Osteoblast (primary cell): ENCODE results near the gene DNASE2. TPM values are rescaled to one million over a fixed set of nuclear protein-coding genes. Genes with fewer than 3 reads are reported as not detected.
"Not testable (repeated sequence)": the region's sequence is repeated elsewhere in the genome, so short reads cannot be mapped to it uniquely, and the experiment has no call there.

Experiments
- DNase-seq: peaks from one replicate; pipeline ENCODE4 v3.0.0; 2011; ENCODE audit warnings: low spot score, mixed read lengths; ENCODE audit not compliant: insufficient read length; ENCODE audit errors: missing footprints
- H2AFZ ChIP-seq: 2 replicates; pipeline ENCODE4 v1.6.0; 2011; ENCODE audit warnings: mild to moderate bottlenecking, low read length
- H3K27ac ChIP-seq: 2 replicates; pipeline ENCODE4 v1.5.1; 2011; ENCODE audit warnings: mild to moderate bottlenecking, low read depth, low read length, moderate library complexity
- H3K27me3 ChIP-seq: 2 replicates; pipeline ENCODE4 v1.6.0; 2012; ENCODE audit warnings: mild to moderate bottlenecking, control low read depth, inconsistent platforms, low read length, moderate library complexity; ENCODE audit not compliant: insufficient read depth
- H3K36me3 ChIP-seq: 2 replicates; pipeline ENCODE4 v1.5.1; 2011; ENCODE audit warnings: mild to moderate bottlenecking, low read length, control low read depth, moderate library complexity; ENCODE audit not compliant: insufficient read depth
- H3K4me1 ChIP-seq: 2 replicates; pipeline ENCODE4 v1.5.1; 2011; ENCODE audit warnings: mild to moderate bottlenecking, low read length, control low read depth, moderate library complexity; ENCODE audit not compliant: insufficient read depth
- H3K4me2 ChIP-seq: 2 replicates; pipeline ENCODE4 v1.6.0; 2011; ENCODE audit warnings: mild to moderate bottlenecking, low read length; ENCODE audit not compliant: insufficient read depth
- H3K4me3 ChIP-seq: fragments of 200-600 bp; sonication (generic); 3 replicates; pipeline ENCODE4 v1.5.1; 2012; ENCODE audit warnings: mild to moderate bottlenecking, low read length, inconsistent platforms; ENCODE audit not compliant: insufficient read depth
- H3K79me2 ChIP-seq: 2 replicates; pipeline ENCODE4 v1.6.0; 2012; ENCODE audit warnings: mild to moderate bottlenecking, low read length, control low read depth, inconsistent platforms; ENCODE audit not compliant: insufficient read depth
- H3K9me3 ChIP-seq: 2 replicates; pipeline ENCODE4 v1.5.1; 2011; ENCODE audit warnings: low read depth, low read length, control low read depth
- H4K20me1 ChIP-seq: 2 replicates; pipeline ENCODE4 v1.6.0; 2012; ENCODE audit warnings: mild to moderate bottlenecking, low read length, control low read depth; ENCODE audit not compliant: insufficient read depth
- total RNA-seq: library from RNA; depleted of rRNA; stranded (reverse); fragments of >200 nt; gene quantifications from 2 replicates; pipeline ENCODE4 v1.2.3, GENCODE V29; 2012
- TF ChIP-seq, protein P1 (sequence below): IDR thresholded peaks from 2 replicates; pipeline ENCODE4 v1.5.1; 2011; ENCODE audit warnings: mild to moderate bottlenecking, low read depth, low read length, moderate library complexity; ENCODE audit errors: extremely low read depth

The DNASE2 gene
- total RNA-seq, 1 donor, result 48.1 TPM

DNA sequence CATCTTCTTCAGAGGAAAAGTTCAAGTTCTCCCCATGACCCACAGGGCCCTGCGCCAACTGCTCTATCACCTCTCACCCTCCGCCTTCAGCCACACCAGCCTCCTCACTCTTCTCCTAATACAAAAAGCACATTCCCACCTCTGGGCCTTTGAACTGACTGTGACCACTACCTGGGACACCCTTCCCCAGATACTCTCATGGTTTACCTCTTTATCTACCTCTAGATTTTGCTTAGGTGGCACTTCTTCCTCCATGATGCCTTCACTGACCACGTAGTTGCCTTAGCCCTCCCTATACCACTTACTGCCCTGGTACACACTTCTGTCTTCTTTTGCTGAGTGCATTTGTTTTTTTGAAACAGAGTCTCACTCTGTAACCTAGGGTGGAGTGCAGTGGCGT, 41.7 kb upstream of the DNASE2 start:
- H3K4me2 ChIP-seq, result no peak overlapping the region
- H3K27ac ChIP-seq, result no peak overlapping the region
- DNase-seq, result peak; percentile 3
- TF ChIP-seq, protein P1, sequence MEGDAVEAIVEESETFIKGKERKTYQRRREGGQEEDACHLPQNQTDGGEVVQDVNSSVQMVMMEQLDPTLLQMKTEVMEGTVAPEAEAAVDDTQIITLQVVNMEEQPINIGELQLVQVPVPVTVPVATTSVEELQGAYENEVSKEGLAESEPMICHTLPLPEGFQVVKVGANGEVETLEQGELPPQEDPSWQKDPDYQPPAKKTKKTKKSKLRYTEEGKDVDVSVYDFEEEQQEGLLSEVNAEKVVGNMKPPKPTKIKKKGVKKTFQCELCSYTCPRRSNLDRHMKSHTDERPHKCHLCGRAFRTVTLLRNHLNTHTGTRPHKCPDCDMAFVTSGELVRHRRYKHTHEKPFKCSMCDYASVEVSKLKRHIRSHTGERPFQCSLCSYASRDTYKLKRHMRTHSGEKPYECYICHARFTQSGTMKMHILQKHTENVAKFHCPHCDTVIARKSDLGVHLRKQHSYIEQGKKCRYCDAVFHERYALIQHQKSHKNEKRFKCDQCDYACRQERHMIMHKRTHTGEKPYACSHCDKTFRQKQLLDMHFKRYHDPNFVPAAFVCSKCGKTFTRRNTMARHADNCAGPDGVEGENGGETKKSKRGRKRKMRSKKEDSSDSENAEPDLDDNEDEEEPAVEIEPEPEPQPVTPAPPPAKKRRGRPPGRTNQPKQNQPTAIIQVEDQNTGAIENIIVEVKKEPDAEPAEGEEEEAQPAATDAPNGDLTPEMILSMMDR, result no peak
- H3K4me1 ChIP-seq, result peaks cover 3% of the 10 kb centered on the region
- H2AFZ ChIP-seq, result no peak overlapping the region
- H3K27me3 ChIP-seq, result no peaks in the 10 kb centered on the region
- no peak overlapping the region for H3K4me3 ChIP-seq
- H4K20me1 ChIP-seq, result no peaks in the 10 kb centered on the region
- no peaks in the 10 kb centered on the region for H3K79me2 ChIP-seq
- peaks cover 42% of the 10 kb centered on the region for H3K36me3 ChIP-seq
- H3K9me3 ChIP-seq, result no peaks in the 10 kb centered on the region

DNA sequence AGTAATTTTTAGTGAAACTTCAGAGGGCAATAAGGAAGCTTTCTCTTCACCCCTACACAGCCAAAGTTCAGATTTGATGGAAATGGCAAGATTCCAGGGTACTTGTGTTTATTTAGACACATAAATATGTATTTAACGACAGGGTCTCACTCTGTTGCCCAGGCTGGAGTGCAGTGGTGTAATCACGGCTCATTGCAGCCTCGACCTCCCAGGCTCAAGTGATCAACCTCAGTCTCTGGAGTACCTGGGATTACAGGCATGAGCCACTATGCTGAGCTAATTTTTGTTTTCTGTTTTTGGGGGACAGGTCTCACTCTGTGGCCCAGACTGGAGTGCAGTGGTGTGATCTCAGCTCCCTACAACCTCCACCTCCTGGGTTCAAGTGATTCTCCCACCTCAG, 39.8 kb upstream of the DNASE2 start:
- Histone ChIP-seq H3K9me3 (no peaks in the 10 kb centered on the region), H3K79me2 (no peaks in the 10 kb centered on the region), H2AFZ (no peak overlapping the region), H3K27me3 (no peaks in the 10 kb centered on the region), H3K27ac (no peak overlapping the region), H3K4me2 (no peak overlapping the region), H3K4me3 (no peak overlapping the region), H3K36me3 (peaks cover 34% of the 10 kb centered on the region), H4K20me1 (no peaks in the 10 kb centered on the region), H3K4me1 (peaks cover 3% of the 10 kb centered on the region)
- TF ChIP-seq, protein P1, result no peak
- DNase-seq, result peak; percentile 15

DNA sequence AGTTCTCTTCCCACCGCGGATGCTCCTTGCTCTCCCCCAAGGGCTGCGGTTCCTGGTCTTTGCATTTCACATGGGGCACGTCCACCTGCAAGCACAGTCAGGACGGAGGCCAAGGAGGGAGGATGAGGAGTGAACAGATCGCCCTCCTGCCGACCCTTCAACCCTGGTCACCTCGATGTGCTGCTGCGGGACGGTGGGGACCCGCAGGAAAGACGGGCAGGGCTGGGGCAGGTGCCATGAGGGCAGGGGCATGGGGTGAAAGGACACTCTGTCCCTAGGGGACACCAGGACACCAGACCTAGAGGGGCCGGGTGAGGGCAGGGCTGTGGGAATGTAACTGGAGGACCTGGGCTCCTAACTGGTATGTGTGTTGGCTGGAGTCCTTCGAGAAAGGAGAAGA, 37.0 kb upstream of the DNASE2 start:
- H4K20me1 ChIP-seq, result no peaks in the 10 kb centered on the region
- no peak overlapping the region for H3K4me2 ChIP-seq
- no peaks in the 10 kb centered on the region for H3K9me3 ChIP-seq
- H3K4me3 ChIP-seq, result no peak overlapping the region
- peaks cover 11% of the 10 kb centered on the region for H3K4me1 ChIP-seq
- TF ChIP-seq, protein P1, result no peak
- no peak overlapping the region for H2AFZ ChIP-seq
- peaks cover 10% of the 10 kb centered on the region for H3K36me3 ChIP-seq
- no peaks in the 10 kb centered on the region for H3K79me2 ChIP-seq
- peak; percentile 83 for DNase-seq
- H3K27me3 ChIP-seq, result peaks cover 2% of the 10 kb centered on the region
- H3K27ac ChIP-seq, result no peak overlapping the region

DNA sequence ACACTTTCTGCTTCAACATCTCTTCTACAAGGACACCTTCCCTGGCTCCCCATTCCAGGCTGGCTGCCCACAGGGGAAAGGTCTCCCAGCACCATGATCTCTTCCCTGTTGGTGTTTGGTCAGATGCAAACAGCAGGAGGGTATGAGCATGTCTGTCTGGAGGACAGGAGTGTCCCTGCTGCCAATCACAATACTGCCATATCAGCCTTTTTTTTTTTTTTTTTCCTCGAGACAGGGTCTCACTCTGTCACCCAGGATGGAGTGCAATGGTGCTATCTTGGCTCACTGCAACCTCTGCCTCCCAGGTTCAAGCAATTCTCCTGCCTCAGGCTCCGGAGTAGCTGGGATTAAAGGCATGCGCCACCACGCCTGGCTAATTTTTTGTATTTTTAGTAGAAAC, 34.6 kb upstream of the DNASE2 start:
- H3K4me1 ChIP-seq, result peaks cover 20% of the 10 kb centered on the region
- DNase-seq, result peak; percentile 44
- H3K9me3 ChIP-seq, H3K4me3 ChIP-seq, H3K36me3 ChIP-seq, H3K4me2 ChIP-seq, H3K27ac ChIP-seq, H3K79me2 ChIP-seq, H4K20me1 ChIP-seq, H3K27me3 ChIP-seq, H2AFZ ChIP-seq: not testable (repeated sequence)
